Measurements from ENCODE around the gene TSPAN33.
A peak's percentile ranks its signal among the peaks of the same experiment; 100 is the strongest.

TSPAN33 gene

GRCh38 chr7:129136887-129137642 lies 7.4 kb upstream of the TSPAN33 start:
- peak; percentile 17 for DNase-seq (ENCODE audit: low spot score)

GRCh38 chr7:129143724-129144094 lies 798 bp upstream of the TSPAN33 start:
- no peak for DNase-seq (ENCODE audit: low spot score)

- peak; percentile 15 for DNase-seq (ENCODE audit: low spot score)
Measured at GRCh38 chr7:129144834-129145668, 544 bp downstream of the TSPAN33 start.

- no peak for DNase-seq (ENCODE audit: low spot score)
Measured at GRCh38 chr7:129146237-129146979, 1.9 kb downstream of the TSPAN33 start.

- DNase-seq (ENCODE audit: low spot score), result no peak
Measured at GRCh38 chr7:129147731-129148130, 3.2 kb downstream of the TSPAN33 start.

- no peak for DNase-seq (ENCODE audit: low spot score)
Measured at GRCh38 chr7:129149511-129149910, 5.0 kb downstream of the TSPAN33 start.

GRCh38 chr7:129150199-129150996 lies 5.9 kb downstream of the TSPAN33 start:
- DNase-seq (ENCODE audit: low spot score), result no peak

- no peak for DNase-seq (ENCODE audit: low spot score)
Measured at GRCh38 chr7:129157651-129158050, 13.1 kb downstream of the TSPAN33 start.

- DNase-seq (ENCODE audit: low spot score), result no peak
Measured at GRCh38 chr7:129159539-129159938, 15.0 kb downstream of the TSPAN33 start.

- no peak for DNase-seq (ENCODE audit: low spot score)
Measured at GRCh38 chr7:129160161-129160905, 15.8 kb downstream of the TSPAN33 start.

GRCh38 chr7:129161524-129162225 lies 17.2 kb downstream of the TSPAN33 start:
- DNase-seq (ENCODE audit: low spot score), result no peak

- no peak for DNase-seq (ENCODE audit: low spot score)
Measured at GRCh38 chr7:129162732-129163131, 18.2 kb downstream of the TSPAN33 start.

- DNase-seq (ENCODE audit: low spot score), result peak; percentile 47
Measured at GRCh38 chr7:129163875-129164544, 19.5 kb downstream of the TSPAN33 start.

- no peak for DNase-seq (ENCODE audit: low spot score)
Measured at GRCh38 chr7:129166745-129167144, 22.2 kb downstream of the TSPAN33 start.

- no peak for DNase-seq (ENCODE audit: low spot score)
Measured at GRCh38 chr7:129167817-129168216, 23.3 kb downstream of the TSPAN33 start.

GRCh38 chr7:129168231-129169021 lies 23.9 kb downstream of the TSPAN33 start:
- no peak for DNase-seq (ENCODE audit: low spot score)

- no peak for DNase-seq (ENCODE audit: low spot score)
Measured at GRCh38 chr7:129169171-129169671, 24.7 kb downstream of the TSPAN33 start.

GRCh38 chr7:129169686-129170440 lies 25.4 kb downstream of the TSPAN33 start:
- DNase-seq (ENCODE audit: low spot score), result no peak

Data from CD4-positive, alpha-beta T cell treated with Interleukin-2 at 100 ng/mL for 4 hours (primary cell).